Thyroid gland (tissue), 4 donors: ENCODE results near the gene MOCS2. TPM values are rescaled to one million over a fixed set of nuclear protein-coding genes. Genes with fewer than 3 reads are reported as not detected.

Experiments used
- DNase-seq, 2 donors: peaks; one replicate each; pipeline ENCODE4 v3.0.0-alpha.2; 2019
- H3K27ac ChIP-seq, 3 donors: fragments of 200-600 bp; sonication (generic); 1 replicate in 2 of 3; 2 replicates in 1 of 3; pipeline ENCODE4 v1.5.1; 2016 to 2019; ENCODE audit warnings: mild to moderate bottlenecking in 1 of 3, moderate library complexity in 1 of 3
- H3K27me3 ChIP-seq: fragments of 200-600 bp; sonication (generic); one replicate; pipeline ENCODE4 v1.5.1; 2019
- H3K36me3 ChIP-seq, 2 donors: fragments of 200-600 bp; sonication (generic); one replicate each; pipeline ENCODE4 v1.5.1; 2016 to 2019
- H3K4me1 ChIP-seq, 2 donors: fragments of 200-600 bp; sonication (generic); one replicate each; pipeline ENCODE4 v1.5.1; 2017 to 2019
- H3K4me3 ChIP-seq, 3 donors: fragments of 200-600 bp; sonication (generic); replicated peaks in 1 of 3; 1 replicate in 2 of 3; 2 replicates in 1 of 3; pipeline ENCODE4 v1.5.1; 2016; ENCODE audit warnings: mild to moderate bottlenecking in 1 of 3
- H3K9me3 ChIP-seq: fragments of 200-600 bp; sonication (generic); one replicate; pipeline ENCODE4 v1.5.1; 2017
- CTCF ChIP-seq, 6 experiments: fragments of 200-600 bp in 3 of 6; fragments of 450-650 bp in 3 of 6; sonication (generic) in 3 of 6; IDR thresholded peaks; one replicate each; pipeline ENCODE4 v1.5.1; 2016 to 2019; ENCODE audit warnings: antibody characterized with exemption in 6 of 6, mild to moderate bottlenecking in 2 of 6, inconsistent platforms in 1 of 6, moderate library complexity in 1 of 6
- POLR2A ChIP-seq, 2 donors: fragments of 450-650 bp; IDR thresholded peaks; one replicate each; pipeline ENCODE4 v1.6.1; 2017; ENCODE audit warnings: antibody characterized with exemption in 2 of 2, mild to moderate bottlenecking in 2 of 2, moderate library complexity in 1 of 2
- WGBS, 2 donors: methylation state at CpG; one replicate each; pipeline ENCODE4 v1.1.5; 2017; 5-methylcytosine and 5-hydroxymethylcytosine counted together
- intact Hi-C: fragments of 100-400 bp; cut with DNase I; formaldehyde crosslinking; loops from one replicate; pipeline ENCODE4 v1.15.1; 2023
- total RNA-seq, 4 donors: library from RNA; depleted of rRNA; stranded (reverse); fragments of >200 nt; gene quantifications; one replicate each; pipeline ENCODE4 v1.2.3, GENCODE V29; 2016

MOCS2 gene
- 10 to 100 TPM; 48.5 to 76.3 (median 62.9) TPM for total RNA-seq

DNA sequence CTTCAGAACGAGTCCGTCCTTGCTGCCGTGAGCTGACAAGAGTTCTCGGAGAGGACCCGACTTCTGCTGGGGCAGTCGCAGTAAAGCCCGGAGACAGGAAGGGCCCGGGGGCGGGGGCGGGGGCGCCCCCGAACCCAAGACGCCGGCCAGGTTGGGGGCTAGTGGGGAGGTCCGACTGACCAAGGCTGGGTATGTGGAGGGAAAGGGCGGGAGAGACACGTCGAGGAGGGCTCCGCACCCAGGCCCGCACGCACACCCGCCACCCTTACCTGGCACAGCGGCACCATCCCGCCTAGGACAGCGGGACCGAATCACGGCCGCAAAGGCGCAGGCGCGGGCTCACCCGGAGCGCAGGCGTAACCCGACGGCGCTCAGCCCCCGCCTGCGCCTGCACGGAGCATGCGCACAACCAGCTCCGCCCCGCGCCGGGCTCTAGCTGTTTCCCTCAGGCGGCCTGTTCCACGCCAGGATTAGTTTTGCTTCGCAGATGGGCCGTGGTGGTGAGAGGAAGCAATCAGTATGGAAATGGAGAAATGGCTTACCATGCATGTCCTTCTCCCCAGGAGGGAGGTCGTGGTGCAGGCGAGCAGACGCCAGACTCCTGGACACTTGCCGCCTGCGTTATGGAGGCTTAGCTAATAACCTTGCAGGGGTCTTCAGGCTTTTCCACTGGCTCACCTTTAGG is at the start of gene MOCS2:
Gene MOCS2 (minus strand): TSS at position 315 of the 685 bp plus-strand sequence. CDS start 2,583 bp downstream, outside the sequence.
- intact Hi-C loops, result no loop called here
- peaks cover 6 to 17% of the 10 kb centered on the region in 2 donors for H3K4me1 ChIP-seq
- H3K27me3 ChIP-seq, result no peaks in the 10 kb centered on the region
- peak within 1 kb of the TSS; percentile 51 to 92 (median 69) for H3K27ac ChIP-seq
- peak; percentile 91 to 92 for DNase-seq
- TF ChIP-seq POLR2A (IDR thresholded peaks at IDR 0.05) (peak in 1 of 2 donors; percentile 93), CTCF (IDR thresholded peaks at IDR 0.05) (no peak)
- 0 to 1% methylated on average over 21 to 31 of the region's 54 CpGs for WGBS, 2 donors
- no peaks in the 10 kb centered on the region for H3K9me3 ChIP-seq
- peak within 1 kb of the TSS; percentile 22 to 77 (median 53) for H3K4me3 ChIP-seq
- no peaks in the 10 kb centered on the region for H3K36me3 ChIP-seq

- H3K9me3 ChIP-seq, result no peaks in the 10 kb centered on the region
- H3K27ac ChIP-seq, result no peak overlapping the region
- H3K27me3 ChIP-seq, result no peaks in the 10 kb centered on the region
- peak; percentile 6 to 14 for DNase-seq
- 82 to 84% methylated on average over 3 of the region's 3 CpGs for WGBS, 2 donors
- H3K36me3 ChIP-seq, result no peaks in the 10 kb centered on the region
- H3K4me1 ChIP-seq, result no peaks in the 10 kb centered on the region
- intact Hi-C loops, result no loop called here
- TF ChIP-seq CTCF (IDR thresholded peaks at IDR 0.05) (no peak), POLR2A (IDR thresholded peaks at IDR 0.05) (no peak)
- H3K4me3 ChIP-seq, result no peak overlapping the region
Measured at GRCh38 chr5:53151713-53152458, 42.3 kb upstream of the MOCS2 start.

DNA sequence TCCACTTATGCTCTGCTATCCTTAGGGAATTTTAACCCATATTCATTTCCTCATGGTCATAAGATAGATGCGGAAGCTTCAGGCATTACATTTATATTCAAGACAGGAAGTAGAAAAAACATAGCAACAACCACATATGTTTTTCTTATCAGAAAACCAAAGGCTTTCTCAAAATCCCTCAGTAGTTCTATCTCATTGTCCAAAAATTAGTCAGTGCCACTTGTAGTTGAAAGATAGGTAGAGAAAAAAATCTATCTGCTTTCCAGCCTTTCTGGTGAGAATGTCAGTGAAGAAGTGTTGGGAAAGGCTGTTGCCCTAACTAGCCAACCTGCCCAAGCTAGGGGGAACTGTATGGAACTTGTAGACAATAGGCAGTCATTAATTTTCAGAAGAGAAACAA is 23.5 kb upstream of the MOCS2 start:
- Histone ChIP-seq H3K9me3 (no peaks in the 10 kb centered on the region), H3K36me3 (no peaks in the 10 kb centered on the region), H3K4me3 (no peak overlapping the region), H3K27me3 (no peaks in the 10 kb centered on the region), H3K27ac (no peak overlapping the region), H3K4me1 (no peaks in the 10 kb centered on the region)
- intact Hi-C loops, result no loop called here
- no peak for DNase-seq
- WGBS, 2 donors, result 94% methylated on average over 1 of the region's 1 CpG
- no peak for TF ChIP-seq CTCF (IDR thresholded peaks at IDR 0.05)
- TF ChIP-seq POLR2A (IDR thresholded peaks at IDR 0.05), result no peak

GRCh38 chr5:53130266-53130665 is 20.7 kb upstream of the MOCS2 start:
- 60 to 62% methylated on average over 2 of the region's 2 CpGs for whole genome bisulfite sequencing, 2 donors

More at GRCh38 chr5:53130266-53130665, 20.7 kb upstream of the MOCS2 start:
- no peaks in the 10 kb centered on the region for H3K36me3 ChIP-seq
- TF ChIP-seq CTCF (IDR thresholded peaks at IDR 0.05), result no peak
- no peak for TF ChIP-seq POLR2A (IDR thresholded peaks at IDR 0.05)
- no peaks in the 10 kb centered on the region for H3K4me1 ChIP-seq
- H3K27ac ChIP-seq, result no peak overlapping the region
- no peak for DNase-seq
- no peaks in the 10 kb centered on the region for H3K9me3 ChIP-seq
- intact Hi-C loops, result no loop called here
- no peaks in the 10 kb centered on the region for H3K27me3 ChIP-seq
- no peak overlapping the region for H3K4me3 ChIP-seq
